Measurements from ENCODE around the gene COBL.
"Not testable (repeated sequence)": the region's sequence is repeated elsewhere in the genome, so short reads cannot be mapped to it uniquely, and the experiment has no call there.

The COBL gene

DNA sequence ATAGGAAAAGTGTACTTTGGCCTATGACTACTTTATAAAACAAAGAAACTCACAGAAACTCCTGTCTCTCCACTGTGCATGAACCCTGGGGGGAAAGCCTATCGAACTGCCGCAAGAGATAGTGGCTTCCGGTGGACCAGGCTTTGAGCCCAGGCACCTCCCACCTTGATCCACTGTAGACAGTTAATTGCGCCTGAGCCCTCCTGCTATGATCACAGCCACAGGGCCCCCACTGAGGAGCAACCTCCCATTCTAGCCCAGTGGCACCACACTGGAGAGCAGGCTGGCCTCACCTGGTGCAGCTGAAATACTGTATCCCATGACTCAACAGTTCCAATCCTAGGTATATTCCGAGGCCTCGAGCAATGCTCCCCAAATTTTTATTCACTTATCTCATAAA, 98.8 kb downstream of the COBL start:
- no peak for DNase-seq (ENCODE audit: low read depth)
- H3K4me3 ChIP-seq (ENCODE audit: low read length) = no peak overlapping the region
- TF ChIP-seq, protein P1, sequence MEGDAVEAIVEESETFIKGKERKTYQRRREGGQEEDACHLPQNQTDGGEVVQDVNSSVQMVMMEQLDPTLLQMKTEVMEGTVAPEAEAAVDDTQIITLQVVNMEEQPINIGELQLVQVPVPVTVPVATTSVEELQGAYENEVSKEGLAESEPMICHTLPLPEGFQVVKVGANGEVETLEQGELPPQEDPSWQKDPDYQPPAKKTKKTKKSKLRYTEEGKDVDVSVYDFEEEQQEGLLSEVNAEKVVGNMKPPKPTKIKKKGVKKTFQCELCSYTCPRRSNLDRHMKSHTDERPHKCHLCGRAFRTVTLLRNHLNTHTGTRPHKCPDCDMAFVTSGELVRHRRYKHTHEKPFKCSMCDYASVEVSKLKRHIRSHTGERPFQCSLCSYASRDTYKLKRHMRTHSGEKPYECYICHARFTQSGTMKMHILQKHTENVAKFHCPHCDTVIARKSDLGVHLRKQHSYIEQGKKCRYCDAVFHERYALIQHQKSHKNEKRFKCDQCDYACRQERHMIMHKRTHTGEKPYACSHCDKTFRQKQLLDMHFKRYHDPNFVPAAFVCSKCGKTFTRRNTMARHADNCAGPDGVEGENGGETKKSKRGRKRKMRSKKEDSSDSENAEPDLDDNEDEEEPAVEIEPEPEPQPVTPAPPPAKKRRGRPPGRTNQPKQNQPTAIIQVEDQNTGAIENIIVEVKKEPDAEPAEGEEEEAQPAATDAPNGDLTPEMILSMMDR (IDR thresholded peaks at IDR 0.05; ENCODE audit: insufficient read depth, low read depth, low read length, missing control alignments) = no peak

DNA sequence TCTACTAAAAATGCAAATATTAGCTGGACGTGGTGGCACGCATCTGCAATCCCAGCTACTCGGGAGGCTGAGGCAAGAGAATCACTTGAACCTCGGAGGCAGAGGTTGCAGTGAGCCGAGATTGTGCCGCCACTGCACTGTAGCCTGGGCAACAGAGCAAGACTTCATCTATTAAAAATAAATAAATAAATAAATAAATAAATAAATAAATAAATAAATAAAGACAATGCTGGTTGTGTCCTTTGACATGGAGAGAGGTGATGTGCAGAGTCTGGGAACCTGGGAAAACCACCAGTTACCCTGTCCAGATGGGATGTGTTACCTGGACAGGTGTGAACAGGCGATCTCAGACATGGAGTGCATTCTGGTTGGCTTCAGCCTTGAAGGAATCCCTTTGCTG, 102.5 kb downstream of the COBL start:
- TF ChIP-seq, protein P1 (IDR thresholded peaks at IDR 0.05; ENCODE audit: insufficient read depth, low read depth, low read length, missing control alignments) = no peak
- H3K4me3 ChIP-seq (ENCODE audit: low read length) = no peak overlapping the region
- DNase-seq (ENCODE audit: low read depth) = no peak

DNA sequence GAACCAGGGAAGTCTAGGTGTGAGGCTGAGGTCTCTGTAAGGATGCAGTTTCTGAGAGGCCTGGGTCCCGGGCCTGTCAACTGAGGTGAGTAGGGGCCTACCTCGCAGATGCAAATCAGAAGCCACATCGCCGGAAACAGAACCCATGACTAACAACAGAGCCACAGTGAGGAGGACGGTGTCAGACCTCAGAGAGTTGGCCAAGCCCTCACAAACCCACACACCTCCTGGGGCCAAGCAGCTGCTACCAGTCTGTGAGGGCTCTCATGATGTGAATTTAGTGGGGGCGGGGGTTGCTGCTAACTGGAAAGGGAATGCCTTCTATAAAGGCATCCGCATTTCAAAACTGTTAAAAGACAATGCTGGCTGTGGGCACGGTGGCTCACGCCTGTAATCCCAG, 103.0 kb downstream of the COBL start:
- TF ChIP-seq, protein P1 (IDR thresholded peaks at IDR 0.05; ENCODE audit: insufficient read depth, low read depth, low read length, missing control alignments) = no peak
- no peak for DNase-seq (ENCODE audit: low read depth)
- H3K4me3 ChIP-seq (ENCODE audit: low read length) = no peak overlapping the region

DNA sequence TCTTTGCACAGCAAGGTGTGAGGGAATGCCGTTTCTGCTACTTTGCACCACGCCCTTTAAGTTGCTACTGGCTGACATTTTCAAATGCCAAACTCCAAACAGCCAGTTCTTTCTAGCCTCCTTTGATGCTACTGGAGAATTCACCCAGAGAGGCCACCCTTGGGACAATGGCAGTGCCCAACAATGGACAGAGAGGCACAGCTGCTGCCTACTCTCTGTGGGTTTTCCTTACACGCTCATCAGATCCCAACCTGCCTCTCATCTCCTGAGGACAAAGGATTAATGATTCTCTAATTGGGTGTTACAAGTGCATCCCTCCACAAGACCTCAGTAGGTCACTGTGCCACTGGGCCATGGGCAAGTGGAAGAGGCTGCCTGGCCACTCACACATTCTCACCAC, 105.8 kb downstream of the COBL start:
- no peak for DNase-seq (ENCODE audit: low read depth)
- TF ChIP-seq, protein P1 (IDR thresholded peaks at IDR 0.05; ENCODE audit: insufficient read depth, low read depth, low read length, missing control alignments) = no peak
- H3K4me3 ChIP-seq (ENCODE audit: low read length) = no peak overlapping the region

DNA sequence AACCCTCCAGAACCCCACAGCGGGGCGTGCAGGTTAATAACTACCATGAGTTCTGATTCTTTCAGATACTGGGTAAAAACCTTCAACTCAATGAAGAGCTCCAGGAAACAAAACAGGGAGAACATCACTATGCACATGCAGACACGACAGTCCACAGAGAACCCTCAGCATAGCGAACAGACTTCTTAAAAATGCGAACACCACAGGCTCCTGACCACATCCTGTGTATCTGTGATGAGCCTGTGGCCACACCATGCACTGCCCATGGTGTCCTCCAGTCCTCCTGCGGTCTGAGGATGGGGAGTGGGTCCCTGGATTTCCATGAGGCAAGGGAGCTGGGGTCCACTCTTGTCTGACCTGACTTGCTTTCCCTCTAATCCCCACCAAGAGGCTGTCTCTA, 107.2 kb downstream of the COBL start:
- no peak for DNase-seq (ENCODE audit: low read depth)
- TF ChIP-seq, protein P1 (IDR thresholded peaks at IDR 0.05; ENCODE audit: insufficient read depth, low read depth, low read length, missing control alignments) = no peak
- H3K4me3 ChIP-seq (ENCODE audit: low read length) = no peak overlapping the region

DNA sequence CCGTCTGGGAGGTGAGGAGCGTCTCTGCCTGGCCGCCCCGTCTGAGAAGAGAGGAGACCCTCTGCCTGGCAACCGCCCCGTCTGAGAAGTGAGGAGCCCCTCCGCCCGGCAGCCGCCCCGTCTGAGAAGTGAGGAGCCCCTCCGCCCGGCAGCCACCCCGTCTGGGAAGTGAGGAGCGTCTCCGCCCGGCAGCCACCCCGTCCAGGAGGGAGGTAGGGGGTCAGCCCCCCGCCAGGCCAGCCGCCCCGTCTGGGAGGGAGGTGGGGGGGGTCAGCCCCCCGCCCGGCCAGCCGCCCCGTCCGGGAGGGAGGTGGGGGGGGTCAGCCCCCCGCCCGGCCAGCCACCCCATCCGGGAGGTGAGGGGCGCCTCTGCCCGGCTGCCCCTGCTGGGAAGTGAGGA, 108.5 kb downstream of the COBL start:
- not testable (repeated sequence) for H3K4me3 ChIP-seq (ENCODE audit: low read length); DNase-seq (ENCODE audit: low read depth)

DNA sequence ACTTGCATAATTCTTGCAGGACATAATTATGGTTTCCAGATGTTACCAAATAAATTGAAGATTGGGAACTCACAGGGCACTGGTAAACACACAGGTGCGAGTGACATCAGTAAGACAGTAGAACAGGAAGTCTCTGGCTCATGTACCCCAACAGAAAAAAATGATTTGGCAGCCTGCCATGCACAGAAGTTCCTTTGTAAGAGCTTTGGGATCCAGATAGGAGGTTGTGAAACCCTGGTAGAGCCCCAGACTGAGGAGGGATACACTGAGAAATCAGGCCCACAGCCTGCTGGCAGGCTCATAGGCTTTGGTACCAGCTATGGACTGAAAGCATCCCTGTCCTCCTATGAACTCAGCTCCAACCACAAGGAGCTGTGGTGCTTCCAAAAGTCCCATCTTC, 118.0 kb downstream of the COBL start:
- DNase-seq (ENCODE audit: low read depth) = no peak
- no peak overlapping the region for H3K4me3 ChIP-seq (ENCODE audit: low read length)
- TF ChIP-seq, protein P1 (IDR thresholded peaks at IDR 0.05; ENCODE audit: insufficient read depth, low read depth, low read length, missing control alignments) = no peak

DNA sequence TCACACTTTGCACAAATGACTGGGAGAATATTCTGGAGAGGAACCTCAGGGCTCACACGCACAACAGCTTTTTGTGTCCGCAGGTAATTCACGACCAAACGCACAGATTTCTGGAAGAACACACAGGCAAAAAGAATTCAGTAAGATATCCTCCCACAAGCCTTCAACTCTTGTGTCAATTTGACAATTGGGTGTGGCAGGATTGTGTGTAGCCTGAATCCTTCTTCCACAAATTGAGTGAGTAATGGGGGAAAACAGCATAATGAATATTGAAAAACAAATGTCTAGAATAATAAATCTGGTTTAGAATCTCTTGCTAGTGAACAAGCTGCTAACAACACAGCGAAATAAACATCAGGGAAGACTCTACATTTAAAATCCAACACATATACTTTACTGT, 125.6 kb downstream of the COBL start:
- no peak for DNase-seq (ENCODE audit: low read depth)
- TF ChIP-seq, protein P1 (IDR thresholded peaks at IDR 0.05; ENCODE audit: insufficient read depth, low read depth, low read length, missing control alignments) = no peak
- no peak overlapping the region for H3K4me3 ChIP-seq (ENCODE audit: low read length)
